Activated gamma-delta T cell treated with anti-CD3 and anti-CD28 coated beads, Interleukin-2, amount 50 U/mL, for 16 hours (primary cell): ENCODE data around the gene GTF2F2.
"Not testable (repeated sequence)": the region's sequence is repeated elsewhere in the genome, so short reads cannot be mapped to it uniquely, and the experiment has no call there.

ENCODE experiments used
- DNase-seq: peaks from one replicate; pipeline ENCODE4 v3.0.0-alpha.2; 2020; ENCODE audit warnings: low read depth

Gene GTF2F2

DNA sequence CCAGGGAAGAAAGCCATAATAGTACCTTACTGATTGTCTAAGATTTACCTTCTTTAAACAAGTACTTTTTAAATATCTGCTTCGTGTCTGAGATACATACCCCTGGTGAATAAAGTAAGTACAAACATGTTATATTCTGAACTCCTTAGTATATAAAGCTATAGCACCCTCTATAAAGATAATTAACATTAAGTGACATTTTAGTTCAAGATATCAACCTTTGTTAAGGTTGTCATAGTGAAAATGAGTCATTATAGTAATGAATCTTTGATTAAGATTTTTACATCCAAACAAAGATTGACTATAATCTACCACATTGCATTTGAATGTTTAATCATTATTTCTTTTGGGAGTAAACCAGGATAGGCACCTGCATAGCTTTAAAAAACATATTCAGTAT lies 135.9 kb downstream of the GTF2F2 start:
- DNase-seq, result no peak

DNA sequence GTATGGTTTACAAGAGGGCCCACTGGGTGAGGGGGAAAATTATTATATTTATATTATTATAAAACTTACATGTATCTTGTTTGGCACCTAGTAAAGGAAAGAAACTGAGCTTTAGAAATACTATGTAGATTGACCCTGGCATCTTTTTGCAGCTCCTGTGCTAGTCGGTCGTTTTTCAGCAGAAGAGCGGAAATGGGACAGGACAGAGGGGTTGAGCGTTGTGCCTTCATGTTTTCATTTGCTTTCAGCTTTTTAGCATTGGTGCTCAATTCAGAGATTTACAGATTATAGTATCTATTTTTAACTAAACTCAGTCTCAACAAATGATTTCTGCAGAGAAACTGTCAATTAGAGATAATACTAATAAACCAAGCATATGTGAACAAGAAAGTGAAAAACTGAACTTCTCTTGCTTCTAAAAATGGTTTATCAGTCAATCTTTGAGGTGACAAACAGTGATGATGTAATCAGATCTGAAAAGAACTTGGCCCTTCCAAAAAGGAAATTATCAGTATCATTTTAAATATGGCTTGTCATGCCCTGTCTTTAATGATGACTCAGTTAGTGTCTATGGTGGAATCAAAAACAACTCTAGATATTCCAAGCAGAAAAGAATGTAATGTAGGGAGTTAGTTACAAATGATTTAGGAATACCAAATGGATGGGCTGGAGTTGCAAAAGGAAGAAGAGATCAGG lies 137.5 kb downstream of the GTF2F2 start:
- no peak for DNase-seq

DNA sequence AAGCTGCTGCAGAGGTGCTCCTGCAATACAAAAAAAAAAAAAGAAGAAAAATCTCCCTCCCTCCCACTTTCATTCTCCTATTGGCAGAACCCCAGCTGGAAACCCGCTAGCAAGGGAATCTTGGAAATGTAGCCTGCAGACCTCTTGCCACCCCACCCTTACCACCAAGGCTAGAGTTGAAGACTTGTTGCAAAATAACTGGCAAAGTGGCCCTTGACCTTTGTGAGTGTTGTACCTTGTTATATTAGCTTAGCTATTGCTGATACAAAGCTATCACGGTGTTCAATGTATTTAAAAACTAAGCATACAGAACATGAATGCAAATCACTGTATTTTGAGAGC lies 138.0 kb downstream of the GTF2F2 start:
- DNase-seq, result no peak

DNA sequence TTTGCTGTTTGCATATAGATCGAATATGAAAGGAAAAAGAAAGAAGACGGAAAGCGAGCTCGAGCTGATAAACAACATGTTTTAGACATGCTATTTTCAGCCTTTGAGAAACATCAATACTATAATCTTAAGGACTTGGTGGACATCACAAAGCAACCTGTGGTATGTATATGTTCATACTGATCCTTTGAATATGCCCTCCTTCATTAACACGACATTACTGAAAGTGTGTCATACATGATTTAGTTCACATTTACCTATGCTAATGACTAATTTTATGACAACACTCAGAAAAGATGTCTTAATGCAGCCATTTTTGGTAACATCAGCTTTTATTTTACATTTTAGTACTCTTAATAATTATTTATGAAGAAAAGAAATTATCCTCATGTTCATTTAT lies 146.9 kb downstream of the GTF2F2 start:
- DNase-seq, result no peak

DNA sequence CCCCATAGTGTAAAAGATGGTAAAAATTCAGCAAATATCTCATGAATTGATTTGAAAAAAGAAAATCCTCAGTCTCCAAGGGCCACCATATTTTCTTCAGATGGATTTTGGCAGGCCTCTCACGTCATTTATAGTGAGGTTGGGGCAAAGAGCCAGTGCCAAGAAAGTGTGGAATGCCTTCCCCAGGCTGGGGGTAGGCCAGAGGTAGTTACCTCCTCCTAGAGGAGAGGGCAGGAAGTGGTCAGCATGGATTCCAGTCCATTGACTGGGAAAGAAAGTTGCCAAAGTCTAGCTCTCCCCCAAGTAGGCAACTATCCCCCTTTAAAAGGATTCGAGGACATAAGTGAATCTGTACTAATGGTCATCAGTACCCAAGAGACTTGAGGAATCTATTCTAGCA lies 148.9 kb downstream of the GTF2F2 start:
- no peak for DNase-seq

DNA sequence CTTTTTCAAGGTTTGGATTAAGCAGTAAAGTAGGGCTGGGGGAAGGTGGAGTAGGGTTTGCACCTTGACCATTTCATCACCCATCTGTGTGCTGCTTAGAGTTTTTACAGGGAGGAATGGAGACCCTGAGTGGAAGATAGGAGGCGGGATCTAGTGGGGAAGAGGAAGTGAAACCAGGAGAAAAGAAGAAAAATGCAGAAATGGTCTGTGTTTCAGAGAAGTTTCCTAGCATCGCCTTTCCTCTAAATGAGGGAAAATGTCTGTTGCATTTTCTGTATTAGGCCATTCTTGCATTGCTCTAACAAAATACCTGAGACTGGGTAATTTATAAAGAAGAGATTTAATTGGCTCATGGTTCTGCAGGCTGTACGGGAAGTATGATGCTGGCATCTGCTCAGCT lies 156.6 kb downstream of the GTF2F2 start:
- DNase-seq, result no peak

DNA sequence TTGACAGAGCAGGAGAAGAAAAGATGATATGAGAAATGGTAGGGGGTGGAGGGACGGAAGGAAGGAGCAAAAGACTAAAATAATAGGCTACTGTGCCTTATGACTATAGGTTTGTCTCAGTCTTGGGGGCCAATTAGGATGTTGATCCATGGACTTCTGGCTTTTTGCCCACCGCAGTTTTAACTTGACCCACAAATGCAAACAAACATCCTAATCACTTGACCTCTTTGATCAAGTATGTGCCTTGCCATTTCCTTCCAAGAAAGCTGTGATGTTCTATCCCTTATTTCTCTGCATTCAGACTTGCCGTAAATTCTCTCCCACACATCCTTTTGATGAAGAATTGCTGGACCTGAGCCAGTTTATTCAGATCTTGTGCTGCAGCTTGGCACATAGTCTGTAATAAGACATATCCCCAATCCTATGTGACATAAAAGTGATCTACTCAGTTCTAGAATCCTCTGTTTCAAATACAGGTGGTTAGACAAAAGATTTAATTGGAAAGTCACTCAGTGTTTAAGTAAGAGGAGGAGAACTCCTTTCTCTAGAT lies 157.9 kb downstream of the GTF2F2 start:
- no peak for DNase-seq

DNA sequence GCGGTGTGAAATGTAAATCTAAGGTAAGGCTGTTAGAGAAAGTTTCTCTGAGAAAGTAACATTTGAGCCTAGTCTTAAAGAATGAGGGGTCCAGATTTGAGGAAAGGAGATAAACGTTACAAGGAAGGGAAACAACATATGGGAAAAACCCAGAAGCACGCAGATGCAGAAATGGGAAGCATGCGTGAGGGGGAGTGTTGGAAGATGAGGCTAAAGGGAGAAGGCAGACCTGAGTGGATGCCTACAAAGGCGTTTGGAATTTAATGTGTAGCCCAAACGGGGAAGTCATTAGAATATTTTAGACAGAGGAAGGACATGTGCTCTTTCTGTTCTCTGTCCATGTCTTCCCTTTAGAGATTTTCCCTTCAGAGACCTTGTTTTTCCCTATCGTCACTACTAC lies 159.7 kb downstream of the GTF2F2 start:
- DNase-seq, result no peak

DNA sequence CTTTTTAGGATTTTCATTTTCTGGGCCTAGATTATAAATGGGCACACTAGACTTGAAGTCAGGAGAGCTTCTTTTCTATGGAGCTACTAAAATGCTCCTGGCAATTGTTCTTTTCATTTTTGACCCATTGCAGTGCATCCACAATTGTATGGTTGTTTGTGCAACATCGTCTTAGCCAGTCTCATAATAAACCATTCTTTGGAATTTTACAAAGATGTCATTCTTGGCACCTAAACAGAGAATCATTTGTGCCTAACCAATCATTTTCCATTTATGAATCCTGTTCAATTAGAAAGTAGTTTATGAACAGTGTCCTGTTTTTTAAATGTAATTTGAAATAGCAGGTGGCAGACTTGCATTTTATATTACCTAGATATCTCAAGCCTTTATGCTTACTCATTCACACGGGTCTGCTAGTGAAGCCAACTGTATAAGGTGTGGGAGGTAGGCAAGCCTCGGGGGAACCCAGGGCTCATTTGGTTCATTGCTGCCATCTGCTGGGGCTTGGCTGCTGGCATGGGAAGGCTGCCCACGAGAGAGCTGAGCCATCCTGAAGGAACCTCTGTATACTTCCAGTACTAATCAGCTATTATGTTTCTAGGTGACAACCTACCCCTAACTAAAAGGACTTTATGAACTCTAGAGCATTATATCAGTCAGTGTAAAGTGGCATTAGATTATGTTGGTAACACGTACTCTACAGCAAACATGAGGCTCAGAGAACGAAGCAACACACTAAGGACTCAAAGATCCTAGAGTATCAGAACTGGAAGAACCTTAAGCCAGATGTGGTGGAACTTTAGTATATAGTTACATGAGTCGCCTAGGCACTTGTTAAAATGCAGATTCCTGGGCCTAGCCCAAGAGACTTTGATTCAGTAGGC lies 160.7 kb downstream of the GTF2F2 start:
- DNase-seq, result peak; percentile 16

DNA sequence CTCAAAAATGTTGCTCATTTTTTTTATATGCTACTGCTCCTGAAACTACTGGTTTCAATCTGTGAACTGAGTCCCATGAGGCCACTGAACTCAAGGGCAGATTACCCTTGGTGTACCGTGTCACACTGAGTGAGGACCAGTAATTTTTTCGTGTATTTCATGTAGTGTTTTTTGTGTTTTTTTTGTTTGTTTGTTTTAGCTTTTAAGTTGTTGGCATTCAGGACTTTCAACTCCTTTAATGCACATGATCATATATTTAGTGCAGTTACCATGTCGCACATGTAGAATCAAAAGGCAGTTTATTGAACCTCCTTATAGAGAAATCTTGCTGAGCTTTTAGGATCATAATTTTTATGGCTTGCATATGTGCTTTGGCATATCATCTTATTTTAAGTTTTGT lies 162.7 kb downstream of the GTF2F2 start:
- no peak for DNase-seq

DNA sequence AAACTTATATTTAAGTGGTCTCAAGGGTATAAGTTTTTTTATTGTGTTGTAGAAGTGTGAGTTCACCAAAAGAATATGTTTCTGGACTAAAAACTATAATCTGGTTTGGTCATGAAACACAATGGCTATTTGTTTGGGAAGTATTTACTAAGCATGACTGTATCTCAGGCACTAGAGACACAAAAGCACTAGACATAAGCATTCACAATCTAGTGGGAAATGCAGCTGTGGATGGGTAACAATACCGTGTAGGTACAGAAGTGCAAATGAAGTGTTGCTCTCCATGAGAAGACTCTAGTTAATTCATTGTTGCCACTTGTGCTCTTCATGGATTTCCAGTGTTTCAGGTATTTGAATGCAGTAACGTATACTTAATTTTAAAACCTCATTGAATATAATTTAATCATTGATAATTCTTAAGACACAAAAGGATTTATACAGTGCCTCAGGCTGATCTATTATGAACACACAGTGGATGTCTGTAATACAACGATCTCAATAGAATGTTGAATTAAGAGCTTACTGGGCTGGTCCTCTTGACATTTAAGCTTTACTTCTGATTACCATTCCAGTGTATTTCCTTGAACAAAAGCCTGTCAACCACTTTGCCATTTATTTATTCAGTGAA lies 169.7 kb downstream of the GTF2F2 start:
- no peak for DNase-seq

DNA sequence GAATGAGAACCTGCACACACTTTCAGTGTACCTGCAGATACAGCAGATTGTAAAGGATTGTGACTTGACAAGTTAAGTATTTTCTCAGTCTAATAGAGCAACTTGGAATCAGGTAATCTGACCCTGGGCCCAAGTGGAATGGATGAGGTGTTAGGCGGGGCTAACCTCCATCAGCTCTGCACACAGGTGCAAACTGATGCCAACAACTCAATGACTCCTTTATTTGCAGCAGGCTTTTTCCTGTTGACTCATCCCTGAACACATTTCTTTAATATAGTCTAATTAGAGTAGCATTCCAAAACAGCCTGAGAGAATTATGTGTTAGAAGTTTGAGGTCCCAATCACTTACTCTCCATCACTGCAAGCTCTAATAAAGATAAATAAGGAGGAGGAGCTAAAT lies 171.9 kb downstream of the GTF2F2 start:
- no peak for DNase-seq

DNA sequence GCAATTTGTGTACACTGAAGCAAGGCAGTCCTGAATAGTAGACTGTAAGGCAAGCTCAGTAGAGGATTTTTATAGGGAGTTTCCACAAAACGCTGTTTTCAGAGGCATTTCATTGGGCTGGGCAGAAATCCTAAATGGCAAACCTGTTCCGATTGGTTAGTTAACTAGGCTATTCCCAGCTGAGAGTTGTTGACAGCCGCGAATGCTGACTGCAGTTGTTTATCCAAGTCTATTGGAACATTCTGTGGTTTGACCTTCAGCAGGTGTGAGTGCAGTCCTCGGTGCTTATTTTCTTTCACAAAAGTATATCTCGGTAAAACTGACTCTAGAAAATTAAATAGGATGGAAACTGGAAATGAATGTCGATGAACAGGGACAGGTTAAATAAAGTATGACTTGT lies 175.2 kb downstream of the GTF2F2 start:
- no peak for DNase-seq

DNA sequence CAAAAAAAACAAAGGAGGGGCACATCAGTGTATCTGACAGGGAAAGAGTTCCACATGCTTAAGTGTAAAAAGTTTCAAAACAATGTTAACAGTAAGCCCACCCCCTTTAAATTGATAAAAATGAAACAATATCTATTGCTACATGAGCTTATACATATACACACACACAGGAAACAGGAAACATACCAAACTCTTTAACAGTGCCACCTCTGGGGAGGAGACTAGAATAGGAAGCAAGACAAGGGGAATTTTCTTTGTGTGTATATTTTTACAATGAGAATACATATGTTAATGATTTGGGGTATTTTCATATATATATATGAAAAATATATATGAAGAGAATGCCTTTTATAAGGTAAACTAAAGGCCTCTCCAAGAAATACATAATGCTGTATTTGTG lies 175.9 kb downstream of the GTF2F2 start:
- DNase-seq, result no peak

DNA sequence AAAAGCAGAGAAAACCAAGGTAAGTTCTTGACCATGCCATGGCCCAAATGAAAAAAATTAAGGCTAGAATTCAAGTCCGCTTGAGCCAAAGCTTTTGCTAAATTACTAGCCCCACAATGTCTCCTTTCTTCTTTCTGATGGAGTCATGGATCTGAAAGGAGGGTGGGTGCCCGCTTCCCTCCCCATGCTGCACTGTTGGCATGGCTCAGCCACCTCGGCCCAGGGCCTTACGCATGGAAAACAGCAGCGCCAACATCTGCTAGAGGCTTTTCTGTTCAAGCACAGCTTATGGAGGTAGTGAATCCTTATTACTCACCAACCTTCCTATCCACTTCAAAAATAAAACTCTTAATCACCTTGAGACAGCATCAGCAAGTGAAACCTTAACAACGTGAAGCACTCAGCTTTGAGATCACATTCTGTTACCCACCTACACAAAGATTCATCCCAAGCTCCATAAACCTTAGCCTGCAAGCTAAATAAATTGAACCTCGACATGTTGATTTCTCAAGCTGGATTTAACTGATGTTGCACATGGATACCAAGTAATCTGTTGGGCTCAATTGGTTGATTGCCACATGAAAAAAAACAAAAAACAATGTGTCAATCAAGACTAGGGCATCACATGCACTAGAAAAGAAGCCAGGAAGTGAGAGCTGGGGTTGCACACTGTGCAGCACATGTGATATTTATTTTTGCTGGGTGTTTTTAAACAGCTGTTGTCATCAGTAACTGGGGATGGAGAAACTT lies 177.3 kb downstream of the GTF2F2 start:
- no peak for DNase-seq

DNA sequence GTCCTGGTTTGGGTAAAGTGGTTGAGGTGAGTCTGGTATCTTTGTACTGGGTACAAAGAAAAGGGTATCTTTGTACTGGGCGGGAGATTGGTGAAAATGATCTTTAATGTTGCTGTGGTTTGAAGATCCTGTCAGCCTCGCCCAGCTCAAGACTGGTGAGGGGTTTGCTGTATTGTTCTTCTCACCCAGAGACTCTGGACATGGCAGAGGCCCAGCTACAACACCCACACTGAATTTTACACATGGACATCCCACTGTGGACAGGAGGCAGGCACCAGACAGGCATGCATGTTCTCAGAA lies 177.8 kb downstream of the GTF2F2 start:
- no peak for DNase-seq

DNA sequence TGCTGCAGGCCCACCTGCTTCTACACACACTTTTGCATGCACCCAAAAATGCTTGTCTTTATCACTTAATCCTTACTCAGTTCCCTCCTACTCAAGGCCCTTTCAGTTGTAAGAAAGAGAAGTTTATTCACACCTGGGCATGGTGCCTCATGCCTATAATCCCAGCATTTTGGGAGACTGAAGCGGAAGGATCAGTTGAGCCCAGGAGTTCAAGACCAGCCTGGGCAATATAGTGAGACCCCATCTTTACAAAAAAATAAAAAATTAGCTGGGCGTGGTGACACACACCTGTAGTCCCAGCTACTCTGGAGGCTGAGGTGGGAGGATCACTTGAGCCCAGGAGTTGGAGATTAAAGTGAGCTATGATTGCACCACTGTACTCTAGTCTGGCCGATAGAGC lies 178.2 kb downstream of the GTF2F2 start:
- DNase-seq, result not testable (repeated sequence)

DNA sequence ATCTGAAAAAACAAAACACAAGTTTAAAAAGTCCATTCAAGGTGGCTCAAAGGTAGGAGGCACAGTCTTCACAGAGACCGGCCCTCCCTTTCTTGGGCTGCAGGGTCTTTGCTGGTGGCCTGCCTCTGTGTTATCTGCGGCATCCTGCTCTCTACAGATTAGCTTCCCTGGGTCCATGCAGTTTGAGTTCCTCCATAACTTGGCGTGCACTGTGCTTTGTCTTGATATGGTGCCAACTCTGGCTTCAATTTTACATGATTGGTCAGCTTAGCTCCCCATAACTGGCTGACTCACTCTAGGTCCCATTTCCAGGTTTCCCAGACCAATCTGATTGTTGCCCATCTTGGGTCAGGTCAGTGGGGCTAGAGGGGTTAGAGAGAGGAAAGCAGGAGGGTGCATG lies 178.9 kb downstream of the GTF2F2 start:
- DNase-seq, result no peak

DNA sequence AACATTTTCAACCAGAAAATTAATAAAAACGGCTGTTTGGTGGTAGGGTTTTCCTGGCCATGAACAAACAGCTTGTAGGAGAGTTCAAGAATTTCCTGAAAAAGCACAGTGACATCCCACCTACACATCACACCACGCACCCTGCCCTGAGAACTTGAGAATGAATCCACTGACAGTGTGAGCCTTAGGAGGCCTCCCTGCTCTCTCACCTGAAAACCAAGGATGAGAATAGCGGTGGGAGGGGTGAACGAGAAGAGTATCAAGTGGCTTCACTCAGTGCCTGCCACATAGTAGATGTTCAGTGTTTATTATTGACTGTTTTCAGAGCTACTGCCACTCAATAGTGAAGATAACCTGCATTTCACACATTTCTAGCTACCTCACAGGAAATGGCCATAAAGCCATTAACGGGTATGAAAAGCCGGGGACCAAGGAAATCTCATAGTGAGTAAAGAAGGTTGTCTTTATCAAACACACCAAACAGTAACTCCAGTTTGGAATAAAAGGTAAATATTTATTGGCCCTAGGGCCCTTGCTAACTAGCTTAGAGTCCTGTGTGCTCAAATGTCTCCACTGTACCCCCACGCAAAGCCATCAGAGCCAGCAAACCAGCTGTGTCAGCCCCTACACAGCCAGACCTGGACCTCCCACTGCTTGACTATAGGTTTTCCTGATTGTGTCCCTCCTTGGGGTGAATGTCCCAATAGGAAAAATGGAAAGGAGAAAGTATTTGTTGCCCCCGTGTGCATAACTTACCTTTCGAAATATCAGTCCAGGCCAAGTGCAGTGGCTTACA lies 180.1 kb downstream of the GTF2F2 start:
- DNase-seq, result no peak

DNA sequence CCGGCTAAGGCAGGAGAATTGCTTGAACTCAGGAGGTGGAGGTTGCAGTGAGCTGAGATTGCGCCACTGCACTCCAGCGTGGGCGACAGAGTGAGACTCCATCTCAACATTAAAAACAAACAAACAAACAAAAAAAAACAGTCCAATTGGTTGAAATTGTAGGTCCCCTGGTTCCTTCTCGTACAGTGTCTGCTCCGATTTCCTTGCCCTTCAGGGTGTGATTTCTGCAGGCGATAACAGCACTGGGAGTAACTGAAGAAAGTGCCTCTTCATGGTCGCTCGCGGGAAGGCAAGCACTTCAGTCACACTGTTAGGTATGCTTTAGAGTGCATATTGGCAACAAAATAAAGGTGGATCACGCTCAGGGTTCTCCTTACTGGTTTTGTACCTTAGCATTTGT lies 181.0 kb downstream of the GTF2F2 start:
- DNase-seq, result no peak

DNA sequence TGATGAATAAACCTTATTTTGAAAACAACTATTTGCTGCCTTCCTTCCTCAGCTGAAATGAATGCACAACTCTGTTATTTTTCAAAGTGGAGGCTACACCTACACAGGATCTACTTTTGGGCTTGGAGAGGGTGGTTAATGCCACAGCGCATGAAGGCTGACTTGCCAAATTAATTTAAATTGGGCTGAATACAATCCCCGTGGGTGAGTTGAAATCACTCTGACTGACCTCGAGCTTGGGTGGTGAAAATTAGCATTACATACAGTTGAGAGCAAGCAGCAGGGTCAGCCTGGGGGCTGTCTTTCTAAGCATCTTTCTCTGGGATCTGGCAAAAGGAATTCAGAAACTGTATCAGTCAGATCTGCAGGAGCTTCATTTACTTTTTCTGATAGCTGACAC lies 182.2 kb downstream of the GTF2F2 start:
- no peak for DNase-seq

DNA sequence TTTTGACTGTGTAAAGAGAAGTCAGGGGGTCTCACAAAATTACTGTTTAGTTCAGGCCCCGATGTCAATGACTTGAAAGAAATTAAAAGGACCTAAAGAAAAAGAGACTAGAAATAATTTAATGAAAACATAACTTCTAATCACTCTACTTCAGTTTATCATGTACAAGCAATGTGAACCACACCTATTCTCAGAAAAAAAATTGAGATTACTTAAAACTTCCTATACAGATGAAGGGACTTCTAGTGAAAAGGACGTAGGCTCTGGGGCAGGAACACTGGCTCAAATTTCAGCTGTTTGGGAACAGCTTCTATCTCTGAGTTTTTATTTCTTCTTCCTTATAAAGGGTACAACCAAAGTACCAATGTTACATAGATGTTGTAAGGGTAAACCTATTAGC lies 182.7 kb downstream of the GTF2F2 start:
- no peak for DNase-seq
